ENCODE results near the gene CYB561.

The CYB561 gene, protein sequence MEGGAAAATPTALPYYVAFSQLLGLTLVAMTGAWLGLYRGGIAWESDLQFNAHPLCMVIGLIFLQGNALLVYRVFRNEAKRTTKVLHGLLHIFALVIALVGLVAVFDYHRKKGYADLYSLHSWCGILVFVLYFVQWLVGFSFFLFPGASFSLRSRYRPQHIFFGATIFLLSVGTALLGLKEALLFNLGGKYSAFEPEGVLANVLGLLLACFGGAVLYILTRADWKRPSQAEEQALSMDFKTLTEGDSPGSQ

GRCh38 chr17:63445954-63446752 lies at the start of gene CYB561:
Gene CYB561, minus strand, starts transcription at chr17:63446306. Its CDS starts 8,759 bp downstream, at chr17:63437547.
- FAIRE-seq (no peak), DNase-seq (ENCODE audit: low spot score) (peak; percentile 55)

DNA sequence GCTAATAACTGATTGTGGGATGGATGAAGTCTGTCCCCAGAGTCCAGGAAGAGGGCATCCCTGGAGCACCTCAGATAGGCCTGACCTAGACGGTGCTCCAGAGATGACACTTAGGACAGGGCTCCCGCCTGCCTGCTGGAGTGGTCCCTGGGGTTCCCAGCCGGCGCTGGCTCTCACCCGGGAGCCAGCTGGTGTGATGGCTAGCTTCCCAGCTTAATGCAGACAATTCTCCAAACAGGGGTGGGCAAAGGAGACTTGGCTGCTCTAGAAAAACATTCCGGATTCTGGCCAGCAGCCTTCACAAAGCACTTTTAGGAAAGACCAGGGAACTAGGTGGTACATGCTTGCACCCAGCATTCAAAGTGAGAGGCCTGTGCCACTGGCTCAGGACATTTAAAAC lies 49.4 kb upstream of the CYB561 start:
- FAIRE-seq, result no peak
- DNase-seq (ENCODE audit: low spot score), result no peak

GRCh38 chr17:63494300-63494928 lies 48.3 kb upstream of the CYB561 start:
- DNase-seq (ENCODE audit: low spot score) (no peak), FAIRE-seq (no peak)

GRCh38 chr17:63493411-63493810 lies 47.3 kb upstream of the CYB561 start:
- DNase-seq (ENCODE audit: low spot score) (no peak), FAIRE-seq (no peak)

DNA sequence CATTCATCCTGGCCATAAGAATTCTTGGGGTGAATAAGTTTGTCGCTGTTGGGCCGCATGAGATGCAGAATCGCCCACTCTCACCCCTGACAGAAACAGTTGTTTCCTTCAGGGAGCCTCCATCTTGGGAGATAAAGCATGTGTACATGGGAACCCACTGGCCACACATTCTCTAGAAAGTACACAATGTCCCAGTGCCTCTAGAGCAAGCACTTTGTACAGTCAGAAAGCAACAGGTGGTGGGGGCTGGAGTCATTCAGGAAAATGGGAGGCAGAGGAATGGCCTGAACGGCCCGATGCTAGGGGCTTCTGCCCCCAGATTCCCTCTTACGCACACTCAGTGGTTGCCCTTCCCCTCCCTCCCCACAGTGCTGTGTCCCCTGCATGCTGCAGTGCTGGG lies 46.8 kb upstream of the CYB561 start:
- FAIRE-seq, result no peak
- no peak for DNase-seq (ENCODE audit: low spot score)

DNA sequence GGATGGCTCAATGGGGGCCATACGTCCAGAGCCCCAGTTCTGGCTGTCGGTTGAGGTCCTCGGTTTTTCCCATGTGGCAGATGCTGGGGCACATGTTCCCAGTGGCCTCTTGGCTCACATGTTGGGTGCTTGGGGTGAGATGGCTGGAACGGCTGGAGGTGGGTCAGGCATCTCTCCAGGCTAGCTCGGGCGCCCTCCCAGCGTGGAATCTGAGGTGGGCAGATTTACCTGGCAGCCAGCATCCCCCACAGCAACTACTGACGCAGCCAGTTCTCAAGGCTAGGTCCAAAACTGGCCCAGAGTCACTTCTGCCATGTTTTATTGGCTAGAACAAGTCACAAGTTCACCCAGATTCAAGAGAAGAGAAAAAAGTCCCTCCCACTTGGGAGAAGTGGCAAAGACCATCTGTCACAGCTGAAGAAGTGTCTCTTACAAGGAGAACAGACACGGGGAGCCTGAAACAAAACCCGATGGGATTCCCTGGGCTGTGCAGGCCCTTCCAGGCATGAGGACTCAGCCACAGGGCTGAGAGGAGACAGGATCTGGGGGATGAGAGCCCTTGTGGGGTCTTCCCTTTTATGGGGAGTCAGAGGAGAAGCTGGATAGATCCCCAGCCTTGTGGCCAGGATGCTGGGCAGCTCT lies 46.0 kb upstream of the CYB561 start:
- DNase-seq (ENCODE audit: low spot score) (no peak), FAIRE-seq (no peak)

DNA sequence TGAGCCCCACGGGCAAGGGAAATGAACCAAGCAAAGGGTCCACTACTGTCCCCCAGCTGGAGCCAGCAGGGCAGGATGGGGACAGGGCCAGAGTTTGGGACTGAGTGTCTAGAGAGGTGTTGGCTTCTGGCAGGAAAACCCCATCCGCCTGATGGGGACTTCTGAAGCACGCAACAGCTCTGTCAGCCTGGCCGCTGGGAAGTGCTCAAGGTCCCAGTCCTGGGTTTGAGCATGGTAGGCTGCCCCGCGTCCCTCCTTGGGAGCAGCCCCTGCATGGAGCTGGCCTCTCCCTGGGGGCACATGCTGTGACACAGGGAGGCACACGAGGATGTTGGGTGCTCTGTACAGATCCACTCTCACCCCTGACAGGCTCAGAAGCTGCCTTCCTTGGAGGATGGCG lies 45.3 kb upstream of the CYB561 start:
- FAIRE-seq (no peak), DNase-seq (ENCODE audit: low spot score) (no peak)

- no peak for DNase-seq (ENCODE audit: low spot score)
- no peak for FAIRE-seq
Observed at GRCh38 chr17:63490858-63491400, 44.8 kb upstream of the CYB561 start.

DNA sequence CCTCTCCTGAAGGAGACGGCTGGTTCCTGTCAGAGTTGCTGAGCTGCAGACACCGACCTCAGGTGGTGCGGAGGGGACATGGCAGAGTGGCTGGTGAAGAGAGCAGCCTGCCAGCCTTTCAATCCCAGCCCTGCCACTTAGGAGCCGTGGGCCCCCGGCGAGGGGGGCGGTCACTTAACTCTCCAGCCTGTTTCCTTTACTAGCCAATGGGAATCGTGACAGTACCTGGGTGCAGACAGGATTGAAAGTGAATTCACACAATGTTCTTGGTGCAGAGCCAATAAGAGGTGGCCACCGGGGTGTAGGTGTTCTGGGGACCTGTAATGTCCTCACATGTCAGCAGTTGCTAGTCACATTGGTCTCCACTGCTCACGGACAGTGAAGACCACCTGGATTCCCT lies 44.2 kb upstream of the CYB561 start:
- FAIRE-seq (no peak), DNase-seq (ENCODE audit: low spot score) (no peak)

DNA sequence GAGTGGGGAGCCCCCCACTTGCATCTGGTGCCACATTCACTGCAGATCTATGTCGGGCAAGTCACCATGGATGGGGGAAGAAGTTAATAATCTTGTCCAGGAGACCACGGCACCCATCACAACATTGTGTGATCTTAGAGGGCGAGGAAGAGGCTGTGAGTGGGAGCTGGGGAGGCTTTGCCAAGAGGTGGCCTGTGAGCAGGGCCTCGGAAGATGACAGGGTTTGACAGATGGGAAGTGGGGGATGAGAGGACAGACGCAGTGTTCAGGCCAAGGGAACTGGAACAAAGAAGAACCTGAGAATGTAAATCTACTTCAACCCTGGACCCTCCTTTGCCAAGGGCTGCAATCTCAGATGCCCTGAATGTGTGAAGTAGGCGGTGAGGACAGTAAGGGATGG lies 43.2 kb upstream of the CYB561 start:
- FAIRE-seq, result no peak
- no peak for DNase-seq (ENCODE audit: low spot score)

DNA sequence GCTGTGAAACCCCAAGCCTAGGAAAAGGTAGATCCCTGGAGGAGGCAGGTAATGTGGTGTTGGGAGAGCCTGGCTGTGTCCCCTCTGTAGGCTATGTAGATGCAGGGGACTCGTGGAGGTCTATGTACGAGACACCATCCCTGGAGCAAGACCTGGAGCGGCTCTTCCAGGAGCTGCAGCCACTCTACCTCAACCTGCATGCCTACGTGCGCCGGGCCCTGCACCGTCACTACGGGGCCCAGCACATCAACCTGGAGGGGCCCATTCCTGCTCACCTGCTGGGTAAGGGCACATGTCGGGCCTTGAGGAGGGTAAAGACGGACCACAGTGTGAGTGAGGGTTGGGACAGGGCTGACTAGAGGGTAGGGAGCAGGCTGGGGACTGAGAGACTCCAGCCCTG lies 42.7 kb upstream of the CYB561 start:
- no peak for FAIRE-seq
- no peak for DNase-seq (ENCODE audit: low spot score)

DNA sequence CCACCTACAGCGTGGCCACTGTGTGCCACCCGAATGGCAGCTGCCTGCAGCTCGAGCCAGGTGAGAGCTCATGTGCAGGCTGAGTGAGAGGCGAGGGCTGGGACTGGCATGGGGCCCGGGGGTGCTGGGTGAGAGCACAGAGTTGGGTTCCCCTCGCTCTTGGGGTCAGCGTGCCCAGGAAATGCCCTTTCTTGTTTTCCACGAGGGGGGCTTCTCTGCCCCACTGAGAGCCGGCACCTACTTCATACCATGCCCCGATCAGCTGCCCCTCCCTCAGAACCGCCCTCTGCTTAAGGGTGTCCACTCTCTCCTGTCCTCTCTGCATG lies 40.9 kb upstream of the CYB561 start:
- FAIRE-seq, result no peak
- no peak for DNase-seq (ENCODE audit: low spot score)

DNA sequence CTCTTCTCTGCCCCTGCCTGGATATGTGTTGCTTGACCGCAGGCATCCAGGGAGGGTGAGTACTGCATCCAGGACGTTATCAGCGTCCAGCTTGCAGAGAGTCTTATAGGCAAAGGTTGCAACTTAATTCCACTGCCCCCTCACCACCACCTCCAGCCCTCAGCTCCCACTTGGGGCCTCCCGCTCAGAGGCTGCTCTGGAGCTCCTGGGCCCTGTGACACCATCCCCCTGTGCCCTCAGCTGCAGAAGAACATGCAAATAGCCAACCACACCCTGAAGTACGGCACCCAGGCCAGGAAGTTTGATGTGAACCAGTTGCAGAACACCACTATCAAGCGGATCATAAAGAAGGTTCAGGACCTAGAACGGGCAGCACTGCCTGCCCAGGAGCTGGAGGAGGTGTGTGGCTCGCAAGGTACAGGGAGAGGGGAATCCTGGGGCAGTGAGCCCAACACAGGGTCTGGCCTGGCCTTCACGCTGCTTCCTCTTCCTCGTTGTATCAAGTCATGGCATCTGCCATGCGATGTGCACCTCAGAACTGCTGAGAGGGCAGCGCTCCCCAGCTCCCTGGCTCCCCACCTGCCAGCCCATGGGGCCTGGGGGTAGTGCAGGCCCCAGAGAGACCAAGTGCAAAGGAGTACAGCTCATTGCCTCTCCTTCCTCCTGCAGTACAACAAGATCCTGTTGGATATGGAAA lies 40.4 kb upstream of the CYB561 start:
- FAIRE-seq (no peak), DNase-seq (ENCODE audit: low spot score) (no peak)

DNA sequence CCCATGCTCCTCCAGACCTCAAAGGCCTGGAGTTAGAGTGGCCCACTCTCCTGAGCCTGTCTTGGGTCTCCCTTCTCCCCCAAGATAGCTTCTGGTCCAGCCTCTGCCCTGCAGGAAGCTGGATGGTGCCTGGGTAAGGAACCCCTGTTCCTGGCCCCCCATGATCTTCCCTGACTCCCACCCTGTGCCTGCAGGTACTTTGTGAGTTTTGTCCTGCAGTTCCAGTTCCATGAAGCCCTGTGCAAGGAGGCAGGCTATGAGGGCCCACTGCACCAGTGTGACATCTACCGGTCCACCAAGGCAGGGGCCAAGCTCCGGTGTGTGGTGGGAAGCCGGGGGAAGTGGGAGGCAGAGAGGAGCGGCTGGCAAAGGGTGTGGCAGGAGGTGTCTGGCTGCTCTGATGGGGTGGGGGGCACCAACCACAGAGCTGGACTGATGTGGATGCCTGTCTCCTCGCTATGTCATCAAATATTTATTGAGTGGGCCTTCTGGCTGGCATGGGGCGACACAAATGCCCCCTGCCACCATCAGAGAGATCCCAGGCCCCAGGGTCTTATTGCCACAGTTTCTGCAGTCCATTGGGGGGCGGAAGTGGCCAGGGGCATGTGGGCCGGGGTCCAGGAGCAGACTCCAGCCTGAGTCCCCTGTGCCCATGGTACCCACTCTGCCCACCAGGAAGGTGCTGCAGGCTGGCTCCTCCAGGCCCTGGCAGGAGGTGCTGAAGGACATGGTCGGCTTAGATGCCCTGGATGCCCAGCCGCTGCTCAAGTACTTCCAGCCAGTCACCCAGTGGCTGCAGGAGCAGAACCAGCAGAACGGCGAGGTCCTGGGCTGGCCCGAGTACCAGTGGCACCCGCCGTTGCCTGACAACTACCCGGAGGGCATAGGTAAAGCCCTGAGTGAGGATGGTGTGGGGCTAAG lies 37.8 kb upstream of the CYB561 start:
- FAIRE-seq (no peak), DNase-seq (ENCODE audit: low spot score) (no peak)

GRCh38 chr17:63483038-63483437 lies 36.9 kb upstream of the CYB561 start:
- DNase-seq (ENCODE audit: low spot score) (no peak), FAIRE-seq (no peak)

GRCh38 chr17:63482509-63482908 lies 36.4 kb upstream of the CYB561 start:
- DNase-seq (ENCODE audit: low spot score), result no peak
- no peak for FAIRE-seq

DNA sequence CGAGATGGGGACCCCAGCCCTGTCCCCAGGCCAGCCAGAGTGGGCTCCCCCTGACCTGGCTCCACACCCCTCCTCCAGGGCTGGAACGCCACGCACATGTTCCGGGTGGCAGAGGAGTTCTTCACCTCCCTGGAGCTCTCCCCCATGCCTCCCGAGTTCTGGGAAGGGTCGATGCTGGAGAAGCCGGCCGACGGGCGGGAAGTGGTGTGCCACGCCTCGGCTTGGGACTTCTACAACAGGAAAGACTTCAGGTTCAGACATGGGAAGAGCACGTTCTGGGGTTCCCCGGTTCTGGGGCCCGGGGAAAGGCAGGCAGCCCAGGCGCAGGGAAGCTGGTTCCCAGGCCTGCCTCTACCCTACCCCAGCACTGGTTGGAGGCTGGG lies 35.4 kb upstream of the CYB561 start:
- DNase-seq (ENCODE audit: low spot score) (no peak), FAIRE-seq (no peak)

DNA sequence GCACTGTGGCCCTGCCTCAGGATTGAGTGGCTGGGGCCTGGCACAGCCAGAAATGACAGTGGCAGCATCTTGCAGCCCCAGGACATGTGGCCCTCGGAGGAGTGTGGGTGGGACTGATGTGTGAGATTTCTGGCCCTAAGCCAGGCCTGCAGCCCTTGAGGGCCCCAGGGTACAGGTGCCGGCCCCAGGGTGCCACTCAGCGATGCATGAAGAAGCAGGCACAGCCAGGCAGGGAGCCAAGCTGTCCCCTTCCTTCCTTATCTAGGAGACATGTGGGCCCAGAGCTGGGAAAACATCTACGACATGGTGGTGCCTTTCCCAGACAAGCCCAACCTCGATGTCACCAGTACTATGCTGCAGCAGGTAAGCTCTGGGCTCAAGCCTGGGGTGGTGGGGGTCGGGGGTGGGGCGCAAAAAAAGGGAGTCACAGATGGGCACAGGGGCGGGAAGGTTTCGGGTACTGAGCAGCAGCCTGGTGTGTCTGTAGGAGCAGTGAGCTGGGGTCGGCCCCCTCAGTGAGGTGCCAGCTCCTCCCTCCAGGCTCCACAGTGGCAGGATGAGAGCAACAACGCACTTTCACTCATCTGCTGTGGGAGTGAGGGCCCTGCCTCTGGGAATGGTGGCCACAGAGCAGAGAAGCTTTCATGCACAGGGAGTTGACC lies 34.9 kb upstream of the CYB561 start:
- no peak for FAIRE-seq
- peak; percentile 20 for DNase-seq (ENCODE audit: low spot score)

GRCh38 chr17:63480192-63480784 lies 34.2 kb upstream of the CYB561 start:
- no peak for DNase-seq (ENCODE audit: low spot score)

More at GRCh38 chr17:63480192-63480784, 34.2 kb upstream of the CYB561 start:
- no peak for FAIRE-seq

All from RCC 7860 (cell line).